ENCODE results near the gene THRAP3. TPM values are rescaled to one million over a fixed set of nuclear protein-coding genes. Genes with fewer than 3 reads are reported as not detected.

Gene THRAP3
- total RNA-seq, 1 experiment from 2014 or later, result 143 TPM

- DNase-seq, result no peak
- TF ChIP-seq EZH2 (IDR thresholded peaks at IDR 0.05; ENCODE audit: low read depth), result no peak
- TF ChIP-seq CTCF (conservative IDR thresholded peaks at IDR 0.05), result no peak
- H3K9me3 ChIP-seq (ENCODE audit: insufficient read depth, low read depth), result no peaks in the 10 kb centered on the region
- H4K20me1 ChIP-seq (ENCODE audit: insufficient read depth), result no peaks in the 10 kb centered on the region
- peaks cover 35% of the 10 kb centered on the region for H3K4me1 ChIP-seq (replicated peaks; ENCODE audit: insufficient read depth)
- no peak overlapping the region for H2AFZ ChIP-seq
- H3K27me3 ChIP-seq (ENCODE audit: insufficient read depth, low read depth), result no peaks in the 10 kb centered on the region
- no peaks in the 10 kb centered on the region for H3K79me2 ChIP-seq (ENCODE audit: low read depth)
- intact Hi-C loops (cut with micrococcal nuclease; ENCODE audit: unreplicated experiment), result no loop called here
- H3K4me2 ChIP-seq, result no peak overlapping the region
- POLR2A ChIA-PET (ENCODE audit: unreplicated experiment), result no interaction called here
- no peaks in the 10 kb centered on the region for H3K9me2 ChIP-seq (ENCODE audit: insufficient read depth)
- CTCF ChIA-PET, result no interaction called here
- H3K27ac ChIP-seq, result peak overlapping the region; percentile 40; the same call in 1 of the 2 replicates
- no peak overlapping the region for H3K4me3 ChIP-seq
- BruUV-seq (replicated peaks), result no TSS peak
- H3F3A ChIP-seq (ENCODE audit: insufficient read depth, low read depth), result peaks cover 32% of the 10 kb centered on the region; the same call in 1 of the 2 replicates
- H3K36me3 ChIP-seq (ENCODE audit: low read depth), result no peaks in the 10 kb centered on the region
Observed at GRCh38 chr1:36204347-36204909, 19.8 kb upstream of the THRAP3 start.

- ChIA-PET POLR2A (ENCODE audit: unreplicated experiment) (no interaction called here), CTCF (no interaction called here)
- Histone ChIP-seq H3K27ac (no peak overlapping the region), H3K9me2 (ENCODE audit: insufficient read depth) (no peaks in the 10 kb centered on the region), H3K9me3 (ENCODE audit: insufficient read depth, low read depth) (no peaks in the 10 kb centered on the region), H3K4me2 (no peak overlapping the region), H2AFZ (no peak overlapping the region), H3K79me2 (ENCODE audit: low read depth) (no peaks in the 10 kb centered on the region), H3K4me1 (replicated peaks; ENCODE audit: insufficient read depth) (peaks cover 18% of the 10 kb centered on the region), H4K20me1 (ENCODE audit: insufficient read depth) (no peaks in the 10 kb centered on the region), H3K36me3 (ENCODE audit: low read depth) (no peaks in the 10 kb centered on the region), H3K4me3 (no peak overlapping the region), H3F3A (ENCODE audit: insufficient read depth, low read depth) (peaks cover 14% of the 10 kb centered on the region; the same call in 1 of the 2 replicates), H3K27me3 (ENCODE audit: insufficient read depth, low read depth) (no peaks in the 10 kb centered on the region)
- intact Hi-C loops (cut with micrococcal nuclease; ENCODE audit: unreplicated experiment), result no loop called here
- no peak for DNase-seq
- BruUV-seq (replicated peaks), result no TSS peak
- TF ChIP-seq EZH2 (IDR thresholded peaks at IDR 0.05; ENCODE audit: low read depth), result no peak
Observed at GRCh38 chr1:36206323-36206858, 17.9 kb upstream of the THRAP3 start.

GRCh38 chr1:36207339-36207738 is 16.9 kb upstream of the THRAP3 start:
- ChIA-PET POLR2A (ENCODE audit: unreplicated experiment) (no interaction called here), CTCF (no interaction called here)
- intact Hi-C loops (cut with micrococcal nuclease; ENCODE audit: unreplicated experiment), result no loop called here
- Histone ChIP-seq H3K36me3 (ENCODE audit: low read depth) (no peaks in the 10 kb centered on the region), H3K4me2 (no peak overlapping the region), H3K4me3 (no peak overlapping the region), H3K27ac (no peak overlapping the region), H3K9me3 (ENCODE audit: insufficient read depth, low read depth) (no peaks in the 10 kb centered on the region), H3F3A (ENCODE audit: insufficient read depth, low read depth) (peaks cover 11% of the 10 kb centered on the region; the same call in 1 of the 2 replicates), H3K27me3 (ENCODE audit: insufficient read depth, low read depth) (no peaks in the 10 kb centered on the region), H3K4me1 (replicated peaks; ENCODE audit: insufficient read depth) (peaks cover 18% of the 10 kb centered on the region), H3K9me2 (ENCODE audit: insufficient read depth) (no peaks in the 10 kb centered on the region), H3K79me2 (ENCODE audit: low read depth) (no peaks in the 10 kb centered on the region), H2AFZ (no peak overlapping the region), H4K20me1 (ENCODE audit: insufficient read depth) (no peaks in the 10 kb centered on the region)
- DNase-seq, result no peak
- TF ChIP-seq CTCF (conservative IDR thresholded peaks at IDR 0.05), result no peak
- no peak for TF ChIP-seq EZH2 (IDR thresholded peaks at IDR 0.05; ENCODE audit: low read depth)
- no TSS peak for BruUV-seq (replicated peaks)
